D721Med (cell line): Measurements from ENCODE around the gene SH3TC2.
A peak's percentile ranks its signal among the peaks of the same experiment; 100 is the strongest.

Experiments
- DNase-seq: peaks from one replicate; pipeline ENCODE4 v3.0.0; 2011; ENCODE audit warnings: low spot score; ENCODE audit not compliant: insufficient read length
- FAIRE-seq: peaks from 2 replicates; lab custom pipeline; 2011; peaks lifted over from hg19 to GRCh38; lab: Jason Lieb, UNC
- TF ChIP-seq, protein P1 (sequence below): IDR thresholded peaks from 2 replicates; pipeline ENCODE4 v1.5.1; 2012; ENCODE audit warnings: mild to moderate bottlenecking, control low read depth; ENCODE audit not compliant: insufficient read depth; ENCODE audit errors: missing control alignments

The SH3TC2 gene

DNA sequence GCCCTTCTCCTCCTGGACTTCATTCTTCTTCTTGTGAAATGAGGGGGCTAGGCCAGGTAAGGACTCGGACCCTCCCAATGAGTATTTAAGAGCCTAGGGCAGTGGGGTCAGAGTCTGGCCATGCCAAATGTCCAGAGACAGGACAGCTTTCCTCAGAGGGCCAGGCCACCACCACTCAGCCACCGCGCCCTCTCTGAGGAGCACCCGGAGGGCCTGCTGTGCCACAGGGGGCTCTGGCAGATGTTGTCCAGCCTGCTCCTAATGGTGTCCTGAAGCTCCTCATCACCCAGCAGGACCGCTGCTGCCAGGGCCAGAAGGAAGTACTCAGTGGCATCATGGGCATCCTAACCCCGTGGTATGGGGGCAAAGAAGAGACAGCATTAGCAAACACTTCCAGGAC, 58.3 kb downstream of the SH3TC2 start:
- FAIRE-seq (no peak), DNase-seq (no peak)
- TF ChIP-seq, protein P1, sequence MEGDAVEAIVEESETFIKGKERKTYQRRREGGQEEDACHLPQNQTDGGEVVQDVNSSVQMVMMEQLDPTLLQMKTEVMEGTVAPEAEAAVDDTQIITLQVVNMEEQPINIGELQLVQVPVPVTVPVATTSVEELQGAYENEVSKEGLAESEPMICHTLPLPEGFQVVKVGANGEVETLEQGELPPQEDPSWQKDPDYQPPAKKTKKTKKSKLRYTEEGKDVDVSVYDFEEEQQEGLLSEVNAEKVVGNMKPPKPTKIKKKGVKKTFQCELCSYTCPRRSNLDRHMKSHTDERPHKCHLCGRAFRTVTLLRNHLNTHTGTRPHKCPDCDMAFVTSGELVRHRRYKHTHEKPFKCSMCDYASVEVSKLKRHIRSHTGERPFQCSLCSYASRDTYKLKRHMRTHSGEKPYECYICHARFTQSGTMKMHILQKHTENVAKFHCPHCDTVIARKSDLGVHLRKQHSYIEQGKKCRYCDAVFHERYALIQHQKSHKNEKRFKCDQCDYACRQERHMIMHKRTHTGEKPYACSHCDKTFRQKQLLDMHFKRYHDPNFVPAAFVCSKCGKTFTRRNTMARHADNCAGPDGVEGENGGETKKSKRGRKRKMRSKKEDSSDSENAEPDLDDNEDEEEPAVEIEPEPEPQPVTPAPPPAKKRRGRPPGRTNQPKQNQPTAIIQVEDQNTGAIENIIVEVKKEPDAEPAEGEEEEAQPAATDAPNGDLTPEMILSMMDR, result no peak

DNA sequence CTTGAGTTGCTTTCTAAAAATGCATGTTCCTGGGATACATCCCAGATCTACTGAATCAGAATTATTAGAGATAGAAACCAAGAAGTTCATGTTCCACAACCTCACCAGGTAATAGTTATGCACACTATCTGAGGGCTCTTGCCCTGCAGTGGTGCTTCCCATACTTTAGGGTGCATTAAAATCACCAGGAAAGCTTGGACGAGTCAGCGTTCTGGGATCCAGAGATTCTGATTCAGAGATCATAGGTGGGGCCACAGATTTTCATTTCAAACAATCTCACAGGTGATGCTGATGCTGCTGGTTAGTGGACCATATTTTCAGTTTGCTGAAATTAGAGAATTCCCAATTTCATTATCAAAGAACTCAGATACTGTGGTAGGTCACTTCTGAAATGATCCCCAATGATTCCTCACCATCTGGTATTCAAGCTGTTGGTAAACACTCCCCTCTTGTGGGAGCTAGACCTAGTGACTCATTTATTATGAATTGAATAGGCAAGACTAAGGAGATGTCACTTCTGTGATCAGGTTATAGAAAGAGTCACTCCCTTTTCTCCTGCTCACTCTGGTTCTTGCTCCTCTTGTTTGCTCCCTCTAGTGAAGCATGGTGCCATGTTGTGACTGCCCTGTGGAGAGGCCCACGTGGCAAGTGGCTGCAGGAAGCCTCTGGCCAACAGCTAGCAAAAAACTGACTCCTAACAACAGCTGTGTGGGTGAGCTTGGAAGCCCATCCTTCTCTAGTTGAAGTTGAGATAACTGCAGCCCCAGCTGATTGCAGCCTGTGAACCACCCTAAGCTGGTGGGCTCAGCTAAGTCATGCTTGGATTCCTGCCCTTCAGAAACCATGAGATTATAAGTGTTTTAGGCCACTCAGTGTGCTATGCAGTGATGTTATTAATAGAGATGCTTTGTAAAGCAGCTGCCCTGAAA, 59.8 kb downstream of the SH3TC2 start:
- DNase-seq, result no peak
- FAIRE-seq, result no peak
- TF ChIP-seq, protein P1, result no peak

DNA sequence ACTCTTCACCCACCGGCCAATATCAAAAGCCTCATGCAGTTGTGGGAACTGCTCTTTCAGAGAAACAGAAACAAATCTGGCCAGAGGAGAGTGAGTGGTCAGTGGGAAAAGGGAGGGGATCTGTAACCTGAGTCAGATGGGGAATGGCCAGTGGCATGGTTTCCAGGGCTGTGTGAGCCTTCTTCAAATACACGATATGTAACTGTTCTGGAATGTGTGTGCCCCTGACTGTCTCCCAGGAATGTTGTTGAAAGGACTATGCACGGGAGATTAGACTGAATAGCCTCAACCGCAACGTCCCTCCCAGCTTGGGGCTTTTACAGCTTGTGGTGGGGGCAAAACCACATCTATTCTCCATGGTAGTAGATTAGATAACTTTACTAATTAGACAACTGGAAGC, 60.8 kb downstream of the SH3TC2 start:
- FAIRE-seq, result no peak
- TF ChIP-seq, protein P1, result no peak
- no peak for DNase-seq

DNA sequence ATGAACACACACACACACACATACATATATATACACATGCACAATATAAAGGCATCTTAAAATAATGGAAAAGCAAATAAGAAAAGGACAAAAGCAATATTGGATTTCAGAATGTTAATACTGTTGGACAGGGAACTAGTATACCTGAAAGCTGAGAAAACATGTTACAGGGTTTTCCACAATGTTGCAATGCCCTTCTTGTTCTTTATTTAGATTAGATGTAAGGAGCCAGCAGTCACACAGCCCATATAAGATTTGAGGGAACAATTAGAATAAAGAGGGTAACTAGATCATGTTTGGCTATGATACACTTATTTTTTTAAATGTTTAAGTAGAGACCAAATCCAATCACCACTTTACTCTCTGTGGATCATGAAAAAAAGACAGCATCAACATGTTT, 61.7 kb downstream of the SH3TC2 start:
- TF ChIP-seq, protein P1, result no peak
- FAIRE-seq, result no peak
- no peak for DNase-seq

DNA sequence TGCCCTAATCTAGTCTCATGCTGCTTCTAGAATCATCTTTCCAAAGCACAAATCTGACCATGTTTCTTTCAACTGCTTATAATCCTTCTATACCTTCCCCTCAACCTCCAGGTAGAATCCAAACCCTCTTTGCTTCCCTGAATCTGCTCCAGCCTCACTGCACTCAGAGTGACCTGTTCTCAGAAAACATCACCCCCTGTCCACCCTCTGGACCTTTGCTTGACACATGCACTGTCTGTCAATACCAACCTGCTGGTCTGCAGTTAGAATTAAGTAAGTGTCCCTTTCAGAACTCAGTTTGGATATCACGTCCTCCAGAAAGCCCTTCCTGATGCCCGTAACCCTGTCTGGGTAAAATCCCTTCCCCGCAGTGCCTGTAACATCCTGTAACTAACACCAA, 63.1 kb downstream of the SH3TC2 start:
- TF ChIP-seq, protein P1, result no peak
- DNase-seq, result no peak
- no peak for FAIRE-seq

DNA sequence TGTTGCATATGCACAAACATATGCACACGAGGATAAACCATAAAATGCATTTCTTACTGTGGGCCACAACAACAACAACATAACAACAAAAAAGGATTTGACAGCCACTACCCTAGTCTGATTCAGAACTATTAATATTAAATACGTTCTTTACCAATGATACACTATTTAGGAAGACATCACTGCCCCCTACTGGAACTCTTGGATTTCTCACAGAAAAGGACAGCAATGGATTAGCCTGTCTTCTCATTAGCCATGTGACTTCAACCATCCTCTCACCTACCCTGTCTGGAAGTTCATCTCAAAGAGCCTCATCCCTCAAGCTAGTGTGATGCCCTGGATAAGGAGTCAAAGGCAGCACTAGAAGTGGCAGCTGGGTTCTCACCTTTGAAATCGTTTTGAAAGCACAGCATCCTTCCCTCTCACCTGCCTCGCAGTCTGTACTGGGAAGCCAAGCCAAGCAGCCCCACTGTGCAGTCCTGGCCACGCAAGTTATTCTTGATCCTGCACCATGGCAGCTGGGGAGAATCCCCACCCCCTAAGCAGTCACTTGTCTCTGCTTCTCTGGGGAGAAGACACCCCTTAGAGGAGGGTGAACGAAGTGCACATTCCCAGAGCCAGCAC, 64.6 kb downstream of the SH3TC2 start:
- TF ChIP-seq, protein P1, result peak; percentile 60
- no peak for DNase-seq
- no peak for FAIRE-seq
